Lung microvascular endothelial cell (primary cell): ENCODE measurements around the gene CREB3L4. TPM values are rescaled to one million over a fixed set of nuclear protein-coding genes. Genes with fewer than 3 reads are reported as not detected.

Experiments
- total RNA-seq: library from RNA; depleted of rRNA; stranded (reverse); fragments of >200 nt; gene quantifications from 2 replicates; pipeline ENCODE4 v1.2.1, GENCODE V29; 2014

CREB3L4 gene
- total RNA-seq, 1 donor from 2014 or later = 5.0 TPM

Other genes with a start within 250 kb of the CREB3L4 start
- gene INTS3, start 239.9 kb upstream of the CREB3L4 start, total RNA-seq = 12.2 and 20.6 TPM in 2 replicates
- 16.3 and 35.3 TPM in 2 replicates for gene SLC27A3, start 192.5 kb upstream of the CREB3L4 start, total RNA-seq
- 3.5 and 4.2 TPM in 2 replicates for gene GATAD2B, start 44.9 kb upstream of the CREB3L4 start, total RNA-seq
- 5.7 and 12.3 TPM in 2 replicates for gene DENND4B, start 21.2 kb upstream of the CREB3L4 start, total RNA-seq
- 2.0 and 4.6 TPM in 2 replicates for gene CRTC2, start 9.3 kb upstream of the CREB3L4 start, total RNA-seq
- 80.0 and 117 TPM in 2 replicates for gene SLC39A1, start 4.4 kb upstream of the CREB3L4 start, total RNA-seq
- gene JTB, start 9.8 kb downstream of the CREB3L4 start, total RNA-seq = 85.2 and 118 TPM in 2 replicates
- gene RAB13, start 18.4 kb downstream of the CREB3L4 start, total RNA-seq = 36.8 and 45.2 TPM in 2 replicates
- gene RPS27, start 22.9 kb downstream of the CREB3L4 start, total RNA-seq = 1,667 and 3,062 TPM in 2 replicates
- gene NUP210L, start 187.2 kb downstream of the CREB3L4 start, total RNA-seq = under 0.01 and 0.20 TPM in 2 replicates
- gene TPM3, start 224.2 kb downstream of the CREB3L4 start, total RNA-seq = 297 and 300 TPM in 2 replicates
- gene CFAP141, start 238.4 kb downstream of the CREB3L4 start, total RNA-seq = not detected in 2 replicates